GM12874 (cell line): ENCODE data around the gene PKNOX2.

Source experiments
- TF ChIP-seq, protein P1 (sequence below): IDR thresholded peaks from 2 replicates; pipeline ENCODE4 v1.5.1; 2011; ENCODE audit warnings: low read depth, mild to moderate bottlenecking, control low read depth, low read length, moderate library complexity; ENCODE audit not compliant: insufficient read depth

The PKNOX2 gene

GRCh38 chr11:125221461-125221860, 56.9 kb downstream of the PKNOX2 start:
- TF ChIP-seq, protein P1, sequence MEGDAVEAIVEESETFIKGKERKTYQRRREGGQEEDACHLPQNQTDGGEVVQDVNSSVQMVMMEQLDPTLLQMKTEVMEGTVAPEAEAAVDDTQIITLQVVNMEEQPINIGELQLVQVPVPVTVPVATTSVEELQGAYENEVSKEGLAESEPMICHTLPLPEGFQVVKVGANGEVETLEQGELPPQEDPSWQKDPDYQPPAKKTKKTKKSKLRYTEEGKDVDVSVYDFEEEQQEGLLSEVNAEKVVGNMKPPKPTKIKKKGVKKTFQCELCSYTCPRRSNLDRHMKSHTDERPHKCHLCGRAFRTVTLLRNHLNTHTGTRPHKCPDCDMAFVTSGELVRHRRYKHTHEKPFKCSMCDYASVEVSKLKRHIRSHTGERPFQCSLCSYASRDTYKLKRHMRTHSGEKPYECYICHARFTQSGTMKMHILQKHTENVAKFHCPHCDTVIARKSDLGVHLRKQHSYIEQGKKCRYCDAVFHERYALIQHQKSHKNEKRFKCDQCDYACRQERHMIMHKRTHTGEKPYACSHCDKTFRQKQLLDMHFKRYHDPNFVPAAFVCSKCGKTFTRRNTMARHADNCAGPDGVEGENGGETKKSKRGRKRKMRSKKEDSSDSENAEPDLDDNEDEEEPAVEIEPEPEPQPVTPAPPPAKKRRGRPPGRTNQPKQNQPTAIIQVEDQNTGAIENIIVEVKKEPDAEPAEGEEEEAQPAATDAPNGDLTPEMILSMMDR, result no peak

- TF ChIP-seq, protein P1, result no peak
Observed at GRCh38 chr11:125222494-125222893, 57.9 kb downstream of the PKNOX2 start.

DNA sequence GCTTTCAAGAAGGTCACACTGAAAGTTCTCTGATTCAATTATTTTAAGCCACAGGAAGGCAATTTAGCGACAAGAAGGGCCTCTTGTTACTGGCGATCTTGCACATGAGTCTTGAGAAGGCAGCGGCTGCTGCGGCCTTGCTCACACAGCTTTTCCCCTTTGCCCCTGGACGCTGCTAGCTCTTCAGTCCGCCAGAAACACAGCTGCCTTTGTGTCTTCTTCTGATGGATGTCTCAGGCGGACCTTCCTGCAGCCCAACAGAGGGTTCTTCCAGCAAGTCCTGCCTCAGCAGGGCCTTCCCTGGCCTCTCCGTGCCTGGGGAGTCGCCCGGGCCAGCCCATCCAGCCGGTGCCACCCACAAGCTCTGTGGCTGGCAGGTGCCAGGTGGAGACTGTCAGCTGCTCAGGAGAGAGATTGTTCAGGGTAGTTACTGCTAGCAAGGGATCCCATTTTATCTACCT, 59.4 kb downstream of the PKNOX2 start:
- TF ChIP-seq, protein P1, result no peak

- TF ChIP-seq, protein P1, result no peak
Observed at GRCh38 chr11:125224391-125225021, 60.0 kb downstream of the PKNOX2 start.

DNA sequence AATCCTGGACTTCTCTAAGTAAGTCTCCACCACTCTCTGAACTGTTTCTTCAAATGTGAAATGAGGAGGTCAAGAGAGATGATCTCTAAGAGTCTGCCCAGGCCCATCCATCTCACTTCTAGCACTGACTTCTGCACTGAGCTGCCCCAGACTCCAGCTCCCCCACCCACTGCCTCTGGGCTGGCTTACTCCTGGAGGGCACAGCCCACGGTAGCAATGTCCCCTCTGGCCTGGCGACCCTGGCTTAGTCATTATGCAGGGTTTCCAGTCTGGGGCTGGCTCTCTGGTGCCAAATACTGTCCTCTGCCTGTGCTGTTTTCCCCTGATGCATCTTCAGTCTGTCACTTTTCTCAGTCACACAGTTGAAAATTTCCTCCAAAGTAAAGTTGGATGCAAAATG, 60.9 kb downstream of the PKNOX2 start:
- TF ChIP-seq, protein P1, result no peak

DNA sequence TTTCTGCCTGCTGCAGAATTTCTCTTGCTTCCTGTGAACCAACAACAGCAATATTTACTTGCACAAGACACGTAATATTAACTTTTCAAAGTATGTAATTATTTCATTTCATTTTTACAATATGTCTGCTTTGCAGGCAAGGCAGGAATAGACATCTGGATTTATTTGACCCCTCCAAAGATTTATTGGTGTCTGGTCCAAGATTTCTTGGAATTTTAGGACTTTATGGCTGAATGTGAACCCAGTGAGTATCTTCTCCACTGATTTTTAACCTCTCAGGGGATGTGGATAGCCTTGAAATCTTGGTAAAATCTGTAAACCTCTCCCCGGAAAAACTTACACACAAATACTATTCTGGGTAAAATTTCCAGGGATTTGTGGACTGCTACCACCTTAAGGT, 61.5 kb downstream of the PKNOX2 start:
- TF ChIP-seq, protein P1, result no peak

DNA sequence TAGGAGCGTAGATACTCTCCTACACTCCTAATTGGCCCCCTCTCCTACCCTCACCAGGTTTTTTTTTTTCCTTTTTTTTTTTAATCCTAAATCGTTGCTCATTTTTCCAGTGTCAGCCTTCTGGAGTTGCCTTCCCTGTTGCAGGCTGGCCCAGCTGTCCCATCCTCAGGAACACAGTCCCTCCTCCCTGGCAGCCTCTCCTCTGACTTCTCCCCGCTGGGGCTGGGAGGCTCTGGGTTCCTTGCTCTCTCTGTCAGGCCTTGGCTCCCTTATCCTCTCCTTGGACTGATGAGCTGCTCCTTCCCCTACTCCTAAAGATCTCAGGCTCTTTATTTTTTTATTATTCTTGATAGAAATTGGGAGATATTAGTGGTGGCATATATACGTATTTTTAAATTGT, 62.2 kb downstream of the PKNOX2 start:
- TF ChIP-seq, protein P1, result no peak
